ENCODE results near the gene KANSL1. TPM values are rescaled to one million over a fixed set of nuclear protein-coding genes. Genes with fewer than 3 reads are reported as not detected.

Gene KANSL1
- total RNA-seq, 2 experiments from 2014 or later: 80.5 to 82.8 TPM

DNA sequence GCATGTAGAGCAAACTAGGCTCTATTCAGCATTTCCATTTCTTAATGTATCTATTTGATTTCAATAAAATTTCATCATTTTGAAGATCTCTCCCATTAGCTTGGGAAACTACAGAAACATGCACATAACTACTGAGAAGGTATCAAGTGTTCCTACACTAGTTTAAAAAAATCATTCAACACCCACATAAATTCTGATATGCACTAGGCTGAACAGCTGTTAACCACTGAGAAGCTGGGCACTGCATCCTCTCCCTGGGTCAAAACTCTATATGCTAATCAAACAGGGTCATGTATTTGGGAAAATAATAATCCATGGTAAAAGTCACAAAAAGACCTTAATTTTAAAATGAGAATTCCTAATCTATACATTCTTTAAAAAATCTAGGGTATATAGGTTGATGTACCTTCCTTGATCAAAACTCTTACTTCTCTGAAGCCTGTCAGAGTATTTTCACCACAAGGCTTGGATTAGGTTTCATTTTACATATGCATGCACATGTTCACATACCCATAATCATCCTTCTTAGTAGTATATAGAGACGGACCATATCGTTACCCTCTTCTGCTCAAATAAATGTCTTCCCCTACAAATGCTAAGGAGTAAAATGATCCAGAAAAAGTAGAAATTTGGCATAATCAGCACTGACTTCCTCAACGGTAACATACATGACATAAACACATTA lies 57.2 kb downstream of the KANSL1 start:
- H3K9me3 Mint-ChIP-seq (ENCODE audit: insufficient read depth): peaks cover 3% of the 10 kb centered on the region
- CTCF ChIA-PET: interaction anchor here (1.2 to 1.7 kb wide), 2 partner anchors 10 to 73 kb away, joined by 3 to 5 read pairs; no protein-coding TSS in a partner anchor
- DNase-seq (no peak), ATAC-seq (no peak)
- H3K36me3 Mint-ChIP-seq (ENCODE audit: low read depth): peaks cover 30% of the 10 kb centered on the region
- H3K4me3 Mint-ChIP-seq: no peak overlapping the region
- peaks cover 65% of the 10 kb centered on the region for H3K4me1 Mint-ChIP-seq (ENCODE audit: low read depth)
- no peaks in the 10 kb centered on the region for H3K27me3 Mint-ChIP-seq (ENCODE audit: low read depth)
- POLR2A ChIA-PET: no interaction called here
- no peak overlapping the region for H3K27ac Mint-ChIP-seq

- peaks cover under 1% of the 10 kb centered on the region for H3K9me3 Mint-ChIP-seq (ENCODE audit: insufficient read depth)
- POLR2A ChIA-PET: no interaction called here
- CTCF ChIA-PET: no interaction called here
- peaks cover 34% of the 10 kb centered on the region for H3K36me3 Mint-ChIP-seq (ENCODE audit: low read depth)
- no peak for DNase-seq
- H3K27ac Mint-ChIP-seq: no peak overlapping the region
- H3K4me1 Mint-ChIP-seq (ENCODE audit: low read depth): peaks cover 68% of the 10 kb centered on the region
- H3K27me3 Mint-ChIP-seq (ENCODE audit: low read depth): no peaks in the 10 kb centered on the region
- no peak overlapping the region for H3K4me3 Mint-ChIP-seq
- ATAC-seq: no peak
Observed at GRCh38 chr17:46135126-46135812, 58.0 kb downstream of the KANSL1 start.

DNA sequence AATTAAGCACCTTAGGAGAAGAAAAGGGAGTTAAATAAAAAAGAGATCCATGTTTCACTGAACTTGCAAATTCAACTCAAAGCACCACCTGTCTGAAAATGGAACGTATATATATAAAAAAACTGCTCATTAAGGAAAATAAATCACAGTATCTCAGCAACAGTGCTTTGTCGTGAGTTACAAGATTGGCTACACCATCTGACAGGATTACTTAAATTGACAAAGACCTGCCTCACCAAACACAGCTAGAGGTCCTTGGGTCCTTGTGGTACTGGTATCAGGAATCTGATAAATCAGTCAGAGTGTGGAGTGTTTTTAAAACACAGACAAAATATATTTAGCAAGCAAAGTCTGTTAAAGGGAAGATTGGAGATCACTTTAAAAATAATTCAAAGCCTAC lies 63.9 kb downstream of the KANSL1 start:
- Mint-ChIP-seq H3K4me3 (no peak overlapping the region), H3K4me1 (ENCODE audit: low read depth) (peaks cover 34% of the 10 kb centered on the region), H3K27ac (no peak overlapping the region), H3K36me3 (ENCODE audit: low read depth) (peaks cover 49% of the 10 kb centered on the region), H3K27me3 (ENCODE audit: low read depth) (no peaks in the 10 kb centered on the region), H3K9me3 (ENCODE audit: insufficient read depth) (no peaks in the 10 kb centered on the region)
- ChIA-PET POLR2A (no interaction called here), CTCF (no interaction called here)
- ATAC-seq: no peak
- no peak for DNase-seq

GRCh38 chr17:46128453-46128852 lies 64.8 kb downstream of the KANSL1 start:
- CTCF ChIA-PET: no interaction called here
- POLR2A ChIA-PET: no interaction called here
- Mint-ChIP-seq H3K36me3 (ENCODE audit: low read depth) (peaks cover 52% of the 10 kb centered on the region), H3K27ac (no peak overlapping the region), H3K4me1 (ENCODE audit: low read depth) (peaks cover 38% of the 10 kb centered on the region), H3K4me3 (no peak overlapping the region), H3K9me3 (ENCODE audit: insufficient read depth) (no peaks in the 10 kb centered on the region), H3K27me3 (ENCODE audit: low read depth) (no peaks in the 10 kb centered on the region)
- DNase-seq: no peak
- no peak for ATAC-seq

- DNase-seq: no peak
- CTCF ChIA-PET: no interaction called here
- POLR2A ChIA-PET: no interaction called here
- Mint-ChIP-seq H3K9me3 (ENCODE audit: insufficient read depth) (no peaks in the 10 kb centered on the region), H3K27me3 (ENCODE audit: low read depth) (no peaks in the 10 kb centered on the region), H3K27ac (no peak overlapping the region), H3K4me3 (no peak overlapping the region), H3K36me3 (ENCODE audit: low read depth) (peaks cover 45% of the 10 kb centered on the region), H3K4me1 (ENCODE audit: low read depth) (peaks cover 41% of the 10 kb centered on the region)
- ATAC-seq: no peak
Observed at GRCh38 chr17:46127524-46127923, 65.7 kb downstream of the KANSL1 start.

- DNase-seq (no peak), ATAC-seq (no peak)
- Mint-ChIP-seq H3K27ac (no peak overlapping the region), H3K9me3 (ENCODE audit: insufficient read depth) (no peaks in the 10 kb centered on the region), H3K4me3 (no peak overlapping the region), H3K27me3 (ENCODE audit: low read depth) (no peaks in the 10 kb centered on the region), H3K36me3 (ENCODE audit: low read depth) (peaks cover 42% of the 10 kb centered on the region), H3K4me1 (ENCODE audit: low read depth) (peaks cover 45% of the 10 kb centered on the region)
- CTCF ChIA-PET: no interaction called here
- POLR2A ChIA-PET: no interaction called here
Observed at GRCh38 chr17:46126840-46127239, 66.4 kb downstream of the KANSL1 start.

- H3K9me3 Mint-ChIP-seq (ENCODE audit: insufficient read depth): no peaks in the 10 kb centered on the region
- POLR2A ChIA-PET: no interaction called here
- no peaks in the 10 kb centered on the region for H3K27me3 Mint-ChIP-seq (ENCODE audit: low read depth)
- ATAC-seq: no peak
- H3K4me3 Mint-ChIP-seq: no peak overlapping the region
- H3K4me1 Mint-ChIP-seq (ENCODE audit: low read depth): peaks cover 52% of the 10 kb centered on the region
- CTCF ChIA-PET: no interaction called here
- no peak overlapping the region for H3K27ac Mint-ChIP-seq
- H3K36me3 Mint-ChIP-seq (ENCODE audit: low read depth): peaks cover 49% of the 10 kb centered on the region
- no peak for DNase-seq
Observed at GRCh38 chr17:46125831-46126230, 67.4 kb downstream of the KANSL1 start.

GRCh38 chr17:46124695-46125592 lies 68.3 kb downstream of the KANSL1 start:
- H3K4me3 Mint-ChIP-seq: no peak overlapping the region
- no peak overlapping the region for H3K27ac Mint-ChIP-seq
- H3K4me1 Mint-ChIP-seq (ENCODE audit: low read depth): peaks cover 49% of the 10 kb centered on the region
- no peak for DNase-seq
- ChIA-PET CTCF (no interaction called here), POLR2A (no interaction called here)
- H3K36me3 Mint-ChIP-seq (ENCODE audit: low read depth): peaks cover 47% of the 10 kb centered on the region
- no peak for ATAC-seq
- no peaks in the 10 kb centered on the region for H3K27me3 Mint-ChIP-seq (ENCODE audit: low read depth)
- no peaks in the 10 kb centered on the region for H3K9me3 Mint-ChIP-seq (ENCODE audit: insufficient read depth)

GRCh38 chr17:46123607-46124006 lies 69.6 kb downstream of the KANSL1 start:
- DNase-seq: no peak
- no peak for ATAC-seq
- Mint-ChIP-seq H3K4me1 (ENCODE audit: low read depth) (peaks cover 50% of the 10 kb centered on the region), H3K27ac (no peak overlapping the region), H3K9me3 (ENCODE audit: insufficient read depth) (no peaks in the 10 kb centered on the region), H3K36me3 (ENCODE audit: low read depth) (peaks cover 49% of the 10 kb centered on the region), H3K27me3 (ENCODE audit: low read depth) (no peaks in the 10 kb centered on the region), H3K4me3 (no peak overlapping the region)
- CTCF ChIA-PET: interaction anchor here (1.1 to 1.4 kb wide), 2 partner anchors 9 to 63 kb away, joined by 3 read pairs; no protein-coding TSS in a partner anchor
- POLR2A ChIA-PET: no interaction called here

DNA sequence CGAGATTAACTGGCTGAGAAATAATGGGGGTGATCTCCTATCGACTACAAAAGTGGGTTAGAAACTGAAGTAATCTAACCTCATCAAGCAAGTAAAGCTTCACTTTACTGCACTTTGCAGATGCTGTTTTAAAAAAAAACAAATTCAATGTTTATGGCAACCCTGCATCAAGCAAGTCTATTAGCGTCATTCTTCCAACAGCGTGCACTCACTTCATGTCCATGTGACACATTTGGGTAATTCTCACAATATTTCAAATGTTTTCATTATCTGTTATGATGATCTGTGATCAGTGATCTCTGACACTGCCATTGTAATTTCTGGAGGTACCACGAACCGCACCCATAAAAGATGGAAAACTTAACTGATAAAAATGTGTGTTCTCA lies 70.8 kb downstream of the KANSL1 start:
- H3K27me3 Mint-ChIP-seq (ENCODE audit: low read depth): no peaks in the 10 kb centered on the region
- H3K4me1 Mint-ChIP-seq (ENCODE audit: low read depth): peaks cover 48% of the 10 kb centered on the region
- H3K9me3 Mint-ChIP-seq (ENCODE audit: insufficient read depth): no peaks in the 10 kb centered on the region
- H3K27ac Mint-ChIP-seq: no peak overlapping the region
- no peak for DNase-seq
- CTCF ChIA-PET: interaction anchor here (1.1 to 1.4 kb wide), 2 partner anchors 8 to 64 kb away, joined by 3 read pairs; no protein-coding TSS in a partner anchor
- no peak overlapping the region for H3K4me3 Mint-ChIP-seq
- peaks cover 38% of the 10 kb centered on the region for H3K36me3 Mint-ChIP-seq (ENCODE audit: low read depth)
- peak; percentile 19 for ATAC-seq
- POLR2A ChIA-PET: no interaction called here

- Mint-ChIP-seq H3K4me1 (ENCODE audit: low read depth) (peaks cover 48% of the 10 kb centered on the region), H3K36me3 (ENCODE audit: low read depth) (peaks cover 38% of the 10 kb centered on the region), H3K9me3 (ENCODE audit: insufficient read depth) (no peaks in the 10 kb centered on the region), H3K27me3 (ENCODE audit: low read depth) (no peaks in the 10 kb centered on the region), H3K27ac (peak overlapping the region; percentile 58), H3K4me3 (peak overlapping the region; percentile 4)
- ATAC-seq (peak; percentile 51), DNase-seq (no peak)
- POLR2A ChIA-PET: no interaction called here
- CTCF ChIA-PET: interaction anchor here (1.4 to 1.7 kb wide), 2 partner anchors 65 to 77 kb away, joined by 4 to 7 read pairs; no protein-coding TSS in a partner anchor
Observed at GRCh38 chr17:46121841-46122485, 71.3 kb downstream of the KANSL1 start.

Data from activated CD8-positive, alpha-beta T cell treated with anti-CD3 and anti-CD28 coated beads, Interleukin-2, amount 10 ng/mL, durations not matched to agents 7 days and 5 days (primary cell).